Neural cell (in vitro differentiated cells): ENCODE measurements around the gene STIM2. TPM values are rescaled to one million over a fixed set of nuclear protein-coding genes. Genes with fewer than 3 reads are reported as not detected.

Experiments
- H2AFZ ChIP-seq: fragments of 200-600, 300-800 bp; sonication (generic), shearing (Covaris generic); 2 replicates; pipeline ENCODE4 v1.6.0; 2014; ENCODE audit warnings: low read depth, mild to moderate bottlenecking, antibody characterized with exemption, low read length, moderate library complexity
- H3F3A ChIP-seq: fragments of 200-600 bp; shearing (Covaris generic); 2 replicates; pipeline ENCODE4 v1.6.1; 2016; ENCODE audit warnings: mild to moderate bottlenecking, moderate library complexity, mixed read lengths, antibody characterized with exemption, low read length; ENCODE audit not compliant: insufficient read depth, poor library complexity, severe bottlenecking
- H3K27ac ChIP-seq: fragments of 200-600, 300-800 bp; sonication (generic), shearing (Covaris generic); 2 replicates; pipeline ENCODE4 v1.5.1; 2014; ENCODE audit warnings: mild to moderate bottlenecking, low read length, moderate library complexity
- H3K27me3 ChIP-seq: fragments of 300-800, 200-600 bp; sonication (generic), shearing (Covaris generic); 2 replicates; pipeline ENCODE4 v1.6.0; 2014; ENCODE audit warnings: mild to moderate bottlenecking, low read depth, low read length, moderate library complexity; ENCODE audit not compliant: insufficient read depth
- H3K36me3 ChIP-seq: fragments of 300-800, 200-600 bp; sonication (generic), shearing (Covaris generic); 2 replicates; pipeline ENCODE4 v1.5.1; 2014; ENCODE audit warnings: mild to moderate bottlenecking, antibody characterized with exemption, low read length, moderate library complexity; ENCODE audit not compliant: insufficient read depth
- H3K4me2 ChIP-seq: fragments of 300-800, 200-600 bp; sonication (generic), shearing (Covaris generic); 2 replicates; pipeline ENCODE4 v1.6.0; 2014; ENCODE audit warnings: mild to moderate bottlenecking, low read length
- H3K4me3 ChIP-seq: fragments of 300-800, 200-600 bp; sonication (generic), shearing (Covaris generic); 2 replicates; pipeline ENCODE4 v1.5.1; 2014; ENCODE audit warnings: mild to moderate bottlenecking, low read length, moderate library complexity
- H3K79me2 ChIP-seq: fragments of 200-600 bp; shearing (Covaris generic); replicated peaks from 2 replicates; pipeline ENCODE4 v1.6.0; 2014; ENCODE audit warnings: mild to moderate bottlenecking, low read length, moderate library complexity; ENCODE audit not compliant: insufficient read depth
- H3K9ac ChIP-seq: fragments of 300-800, 200-600 bp; sonication (generic), shearing (Covaris generic); 2 replicates; pipeline ENCODE4 v1.6.1; 2016; ENCODE audit warnings: mild to moderate bottlenecking, low read length, mixed read lengths
- H3K9me2 ChIP-seq: fragments of 200-600 bp; shearing (Covaris generic); 2 replicates; pipeline ENCODE4 v1.6.1; 2016; ENCODE audit warnings: mild to moderate bottlenecking, low read length, mixed read lengths; ENCODE audit not compliant: insufficient read depth
- H3K9me3 ChIP-seq: fragments of 200-600, 300-800 bp; sonication (generic), shearing (Covaris generic); 2 replicates; pipeline ENCODE4 v1.6.1; 2016; ENCODE audit warnings: mild to moderate bottlenecking, mixed run types, low read length, moderate library complexity, mixed read lengths
- H4K20me1 ChIP-seq: fragments of 200-600 bp; shearing (Covaris generic); 2 replicates; pipeline ENCODE4 v1.6.1; 2016; ENCODE audit warnings: mild to moderate bottlenecking, mixed run types; ENCODE audit not compliant: insufficient read depth
- EP300 ChIP-seq: fragments of 450-650 bp; conservative IDR thresholded peaks from 2 replicates; pipeline ENCODE4 v1.6.1; 2014; ENCODE audit warnings: antibody characterized with exemption, mild to moderate bottlenecking, moderate library complexity; ENCODE audit not compliant: poor library complexity, severe bottlenecking
- EZH2 ChIP-seq: fragments of 200-600, 300-800 bp; shearing (Covaris generic), sonication (generic); IDR thresholded peaks from 2 replicates; pipeline ENCODE4 v1.6.1; 2014; ENCODE audit warnings: antibody characterized with exemption, low read length, borderline replicate concordance, mild to moderate bottlenecking; ENCODE audit not compliant: insufficient read depth, poor library complexity, severe bottlenecking
- MXI1 ChIP-seq: fragments of 450-650 bp; conservative IDR thresholded peaks from 2 replicates; pipeline ENCODE4 v1.6.1; 2014; ENCODE audit warnings: antibody characterized with exemption, mild to moderate bottlenecking; ENCODE audit not compliant: poor library complexity, severe bottlenecking
- POLR2AphosphoS5 ChIP-seq: IDR thresholded peaks from 2 replicates; pipeline ENCODE4 v1.6.1; 2012
- RAD21 ChIP-seq: fragments of 450-650 bp; conservative IDR thresholded peaks from 2 replicates; pipeline ENCODE4 v1.6.1; 2014; ENCODE audit warnings: antibody characterized with exemption, mild to moderate bottlenecking, moderate library complexity
- SMC3 ChIP-seq: fragments of 450-650 bp; conservative IDR thresholded peaks from 2 replicates; pipeline ENCODE4 v1.6.1; 2014; ENCODE audit warnings: antibody characterized with exemption, mild to moderate bottlenecking, moderate library complexity; ENCODE audit not compliant: poor library complexity
- TAF1 ChIP-seq: IDR thresholded peaks from 2 replicates; pipeline ENCODE4 v1.6.1; 2012; ENCODE audit warnings: low read depth
- polyA plus RNA-seq: library from polyadenylated mRNA; depleted of rRNA; stranded (reverse); fragments of >200 nt; gene quantifications from 2 replicates; pipeline ENCODE4 v1.2.3, GENCODE V29; 2014
- TF ChIP-seq, protein P1 (sequence below): fragments of 450-650 bp; IDR thresholded peaks from 2 replicates; pipeline ENCODE4 v1.5.1; 2014; ENCODE audit warnings: antibody characterized with exemption, mild to moderate bottlenecking, moderate library complexity; ENCODE audit not compliant: poor library complexity, severe bottlenecking
- TF ChIP-seq, protein P2 (sequence below): IDR thresholded peaks from 2 replicates; pipeline ENCODE4 v1.6.1; 2012; ENCODE audit warnings: borderline replicate concordance

STIM2 gene
- polyA plus RNA-seq, 1 donor from 2014 or later: 25.3 TPM

DNA sequence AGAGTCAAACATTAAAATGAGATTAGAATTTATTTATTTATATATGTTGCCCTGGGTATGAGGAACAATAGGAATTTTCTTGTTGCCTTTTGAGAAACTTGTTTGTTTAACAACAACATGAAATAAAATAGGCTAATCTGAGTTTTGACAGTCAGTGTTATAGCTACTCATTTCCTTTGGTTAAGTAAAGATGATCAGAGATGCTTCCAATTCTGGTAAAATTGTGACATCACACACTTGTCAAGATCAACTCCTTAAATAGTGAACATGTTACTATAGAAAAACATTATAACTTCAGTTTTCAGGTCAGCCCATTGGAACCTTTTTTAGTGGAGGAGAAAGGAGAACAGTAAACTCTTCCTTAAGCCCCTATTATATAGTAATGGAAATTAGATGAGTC is 136.1 kb downstream of the STIM2 start:
- H2AFZ ChIP-seq: no peak overlapping the region
- H3K9ac ChIP-seq: no peak overlapping the region
- no peaks in the 10 kb centered on the region for H3K9me3 ChIP-seq
- H3K4me2 ChIP-seq: no peak overlapping the region
- no peaks in the 10 kb centered on the region for H3K79me2 ChIP-seq
- no peaks in the 10 kb centered on the region for H3K36me3 ChIP-seq
- TF ChIP-seq MXI1 (no peak), RAD21 (no peak), POLR2AphosphoS5 (no peak), EP300 (no peak), EZH2 (no peak), SMC3 (no peak), TAF1 (no peak)
- TF ChIP-seq, protein P1, sequence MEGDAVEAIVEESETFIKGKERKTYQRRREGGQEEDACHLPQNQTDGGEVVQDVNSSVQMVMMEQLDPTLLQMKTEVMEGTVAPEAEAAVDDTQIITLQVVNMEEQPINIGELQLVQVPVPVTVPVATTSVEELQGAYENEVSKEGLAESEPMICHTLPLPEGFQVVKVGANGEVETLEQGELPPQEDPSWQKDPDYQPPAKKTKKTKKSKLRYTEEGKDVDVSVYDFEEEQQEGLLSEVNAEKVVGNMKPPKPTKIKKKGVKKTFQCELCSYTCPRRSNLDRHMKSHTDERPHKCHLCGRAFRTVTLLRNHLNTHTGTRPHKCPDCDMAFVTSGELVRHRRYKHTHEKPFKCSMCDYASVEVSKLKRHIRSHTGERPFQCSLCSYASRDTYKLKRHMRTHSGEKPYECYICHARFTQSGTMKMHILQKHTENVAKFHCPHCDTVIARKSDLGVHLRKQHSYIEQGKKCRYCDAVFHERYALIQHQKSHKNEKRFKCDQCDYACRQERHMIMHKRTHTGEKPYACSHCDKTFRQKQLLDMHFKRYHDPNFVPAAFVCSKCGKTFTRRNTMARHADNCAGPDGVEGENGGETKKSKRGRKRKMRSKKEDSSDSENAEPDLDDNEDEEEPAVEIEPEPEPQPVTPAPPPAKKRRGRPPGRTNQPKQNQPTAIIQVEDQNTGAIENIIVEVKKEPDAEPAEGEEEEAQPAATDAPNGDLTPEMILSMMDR: no peak
- TF ChIP-seq, protein P2, sequence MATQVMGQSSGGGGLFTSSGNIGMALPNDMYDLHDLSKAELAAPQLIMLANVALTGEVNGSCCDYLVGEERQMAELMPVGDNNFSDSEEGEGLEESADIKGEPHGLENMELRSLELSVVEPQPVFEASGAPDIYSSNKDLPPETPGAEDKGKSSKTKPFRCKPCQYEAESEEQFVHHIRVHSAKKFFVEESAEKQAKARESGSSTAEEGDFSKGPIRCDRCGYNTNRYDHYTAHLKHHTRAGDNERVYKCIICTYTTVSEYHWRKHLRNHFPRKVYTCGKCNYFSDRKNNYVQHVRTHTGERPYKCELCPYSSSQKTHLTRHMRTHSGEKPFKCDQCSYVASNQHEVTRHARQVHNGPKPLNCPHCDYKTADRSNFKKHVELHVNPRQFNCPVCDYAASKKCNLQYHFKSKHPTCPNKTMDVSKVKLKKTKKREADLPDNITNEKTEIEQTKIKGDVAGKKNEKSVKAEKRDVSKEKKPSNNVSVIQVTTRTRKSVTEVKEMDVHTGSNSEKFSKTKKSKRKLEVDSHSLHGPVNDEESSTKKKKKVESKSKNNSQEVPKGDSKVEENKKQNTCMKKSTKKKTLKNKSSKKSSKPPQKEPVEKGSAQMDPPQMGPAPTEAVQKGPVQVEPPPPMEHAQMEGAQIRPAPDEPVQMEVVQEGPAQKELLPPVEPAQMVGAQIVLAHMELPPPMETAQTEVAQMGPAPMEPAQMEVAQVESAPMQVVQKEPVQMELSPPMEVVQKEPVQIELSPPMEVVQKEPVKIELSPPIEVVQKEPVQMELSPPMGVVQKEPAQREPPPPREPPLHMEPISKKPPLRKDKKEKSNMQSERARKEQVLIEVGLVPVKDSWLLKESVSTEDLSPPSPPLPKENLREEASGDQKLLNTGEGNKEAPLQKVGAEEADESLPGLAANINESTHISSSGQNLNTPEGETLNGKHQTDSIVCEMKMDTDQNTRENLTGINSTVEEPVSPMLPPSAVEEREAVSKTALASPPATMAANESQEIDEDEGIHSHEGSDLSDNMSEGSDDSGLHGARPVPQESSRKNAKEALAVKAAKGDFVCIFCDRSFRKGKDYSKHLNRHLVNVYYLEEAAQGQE: no peak
- H3K9me2 ChIP-seq: no peaks in the 10 kb centered on the region
- H3F3A ChIP-seq: no peaks in the 10 kb centered on the region
- H3K4me3 ChIP-seq: no peak overlapping the region
- H3K27ac ChIP-seq: no peak overlapping the region
- H3K27me3 ChIP-seq: no peaks in the 10 kb centered on the region
- H4K20me1 ChIP-seq: no peaks in the 10 kb centered on the region

DNA sequence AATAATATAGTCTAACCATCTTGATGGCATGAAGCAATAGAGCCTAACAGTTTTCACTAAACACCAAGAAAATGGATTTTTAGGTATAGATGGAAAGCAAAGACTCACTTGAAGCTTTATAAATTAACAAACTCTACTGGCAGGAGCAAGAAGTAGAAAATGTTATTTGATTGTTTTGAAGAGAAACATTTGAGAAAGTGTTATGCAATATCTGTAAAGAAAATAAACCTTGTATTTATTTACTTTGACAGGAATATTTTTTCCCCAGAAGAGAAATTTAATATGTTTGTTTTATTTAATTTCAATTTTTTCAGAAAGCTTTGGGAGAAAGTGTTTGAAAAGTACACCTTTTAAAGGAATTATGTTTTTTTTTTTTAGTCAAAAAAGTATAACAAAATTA is 139.0 kb downstream of the STIM2 start:
- TF ChIP-seq RAD21: no peak
- TF ChIP-seq, protein P2: no peak
- TF ChIP-seq, protein P1: no peak
- no peak for TF ChIP-seq EP300
- no peak for TF ChIP-seq MXI1
- TF ChIP-seq POLR2AphosphoS5: no peak
- no peak for TF ChIP-seq SMC3
- no peak for TF ChIP-seq TAF1
- TF ChIP-seq EZH2: no peak
- Histone ChIP-seq H3K79me2 (no peaks in the 10 kb centered on the region), H3K27ac (no peak overlapping the region), H3F3A (no peaks in the 10 kb centered on the region), H3K4me2 (no peak overlapping the region), H3K9ac (no peak overlapping the region), H4K20me1 (no peaks in the 10 kb centered on the region), H3K9me3 (no peaks in the 10 kb centered on the region), H3K27me3 (no peaks in the 10 kb centered on the region), H3K36me3 (no peaks in the 10 kb centered on the region), H3K4me3 (no peak overlapping the region), H2AFZ (no peak overlapping the region), H3K9me2 (no peaks in the 10 kb centered on the region)
